CD4-positive, alpha-beta T cell treated with Interleukin-1 beta for 1 hour (primary cell): ENCODE results near the gene OR8B4.
"Not testable (repeated sequence)": the region's sequence is repeated elsewhere in the genome, so short reads cannot be mapped to it uniquely, and the experiment has no call there.

Experiments used
- DNase-seq, 2 donors: peaks; one replicate each; pipeline ENCODE4 v3.0.0-alpha.2; 2020 to 2022

The OR8B4 gene

GRCh38 chr11:124424384-124424921 lies at the start of gene OR8B4:
TSS of gene OR8B4 (minus strand) at chr11:124424871. CDS start at chr11:124424871, 0 bp downstream.
- DNase-seq, result no peak

DNA sequence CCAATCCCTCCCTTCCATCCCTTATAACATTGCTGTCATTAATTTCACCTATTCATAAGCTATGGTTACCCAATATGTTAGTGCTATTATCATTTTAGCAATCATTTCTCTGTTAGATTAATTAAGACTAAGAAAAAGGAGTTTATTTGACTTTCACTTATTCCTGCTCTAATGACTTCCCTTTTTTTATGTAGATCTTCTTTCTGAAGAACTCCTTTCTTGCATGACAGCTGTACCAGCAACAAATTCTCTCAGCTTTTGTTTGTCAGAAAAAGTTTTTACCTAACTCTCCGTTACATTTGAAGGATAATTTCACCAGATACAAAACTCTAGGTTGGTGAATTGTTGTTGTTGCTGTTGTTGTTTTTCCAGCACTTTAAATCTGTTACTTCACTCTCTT lies 49.4 kb upstream of the OR8B4 start:
- no peak for DNase-seq

- no peak for DNase-seq
Measured at GRCh38 chr11:124473476-124473875, 48.8 kb upstream of the OR8B4 start.

DNA sequence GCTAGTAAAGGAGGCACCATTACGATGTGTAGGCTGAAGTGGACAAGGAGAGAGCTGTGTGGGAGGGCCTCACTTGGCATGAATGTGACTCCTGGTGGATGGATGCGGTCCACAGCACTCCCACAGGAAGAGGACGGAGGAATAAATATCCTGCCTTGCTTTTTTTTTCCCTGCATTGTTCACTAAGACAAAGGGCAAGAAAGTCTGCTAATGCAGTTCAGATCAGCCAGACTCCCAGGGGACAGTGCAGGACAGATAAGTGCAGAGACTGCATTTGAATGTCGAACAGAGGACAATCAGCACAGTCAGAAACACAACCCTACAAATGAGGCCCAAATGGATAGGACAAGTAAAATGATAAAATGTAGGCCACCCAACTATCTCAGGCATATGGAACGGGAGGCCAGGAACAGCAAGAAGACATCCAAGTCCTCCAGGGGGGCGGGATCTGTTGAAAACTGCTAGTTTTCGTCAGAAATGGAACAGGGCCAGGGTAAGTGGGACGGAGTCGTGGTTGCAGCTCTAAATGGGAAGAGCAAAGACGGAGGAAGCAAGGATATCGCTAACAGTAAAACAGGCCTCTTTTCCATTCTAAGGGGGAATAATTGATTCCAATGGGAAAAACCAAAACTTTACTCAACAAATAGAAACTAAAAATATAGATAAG lies 46.0 kb upstream of the OR8B4 start:
- DNase-seq, result no peak

DNA sequence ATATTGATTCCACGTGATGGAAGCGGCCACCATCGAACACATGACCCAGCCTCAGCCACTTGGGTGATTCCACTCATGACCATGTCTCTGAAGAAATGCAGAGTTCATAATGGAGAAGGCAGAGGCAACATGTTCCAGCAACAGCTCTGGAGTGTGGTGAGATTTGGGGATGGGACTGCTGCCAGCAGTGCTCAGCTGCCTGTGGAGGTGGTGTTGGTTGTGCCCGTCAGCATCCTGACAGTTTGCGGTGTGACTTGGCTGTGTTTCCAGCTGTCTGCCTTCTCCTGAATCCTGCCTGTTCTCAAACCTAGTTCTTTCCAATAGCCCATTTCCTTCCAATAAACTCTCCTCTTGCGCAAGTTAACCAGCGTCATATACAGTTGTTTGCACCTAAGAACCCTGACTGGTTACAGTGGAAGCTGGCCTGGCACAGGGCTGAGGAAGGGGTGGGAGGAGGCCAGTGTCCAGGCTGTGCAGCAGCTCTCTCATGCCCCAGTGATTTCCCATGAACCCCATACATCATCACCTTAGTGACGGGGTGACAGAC lies 42.8 kb upstream of the OR8B4 start:
- DNase-seq, result no peak

DNA sequence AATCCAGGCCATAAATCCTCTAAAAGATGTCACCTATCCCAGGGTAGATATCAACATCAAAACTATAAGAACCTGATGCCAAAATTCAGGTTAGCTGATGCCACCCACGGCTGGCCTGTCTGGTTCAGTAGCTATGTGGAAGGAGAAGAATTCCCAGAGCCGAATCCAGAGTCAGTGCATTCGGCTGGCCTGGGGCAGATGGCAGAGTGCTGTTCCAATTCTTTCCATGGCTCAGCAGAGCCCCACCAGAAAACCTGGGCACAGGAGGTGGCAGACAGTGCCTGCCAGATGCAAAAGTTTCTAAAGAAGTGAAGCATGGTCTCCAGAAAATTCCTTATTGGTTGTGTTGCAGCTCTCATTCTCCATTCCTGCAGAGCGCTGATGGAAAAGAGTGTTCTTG lies 40.7 kb upstream of the OR8B4 start:
- no peak for DNase-seq

- no peak for DNase-seq
Measured at GRCh38 chr11:124463990-124464389, 39.3 kb upstream of the OR8B4 start.

DNA sequence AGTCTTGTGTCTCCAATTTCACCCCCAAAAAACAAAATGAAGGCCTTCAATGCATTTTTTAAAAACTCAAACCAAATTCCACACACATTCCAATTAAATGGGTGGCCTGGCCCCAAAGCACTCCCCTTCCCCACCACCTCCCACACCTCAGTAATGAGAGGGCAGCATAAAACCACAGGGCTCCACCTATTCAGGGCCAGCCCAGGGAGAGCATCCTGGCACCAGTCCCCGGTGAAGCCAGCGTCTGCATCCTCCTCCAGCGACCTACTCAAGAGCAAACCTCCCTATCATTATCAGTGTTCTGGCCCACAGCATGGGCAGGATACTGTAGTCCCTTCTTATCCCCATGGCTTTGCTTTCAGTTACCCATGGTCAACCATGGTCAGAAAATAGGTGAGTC lies 38.7 kb upstream of the OR8B4 start:
- DNase-seq, result no peak

- no peak for DNase-seq
Measured at GRCh38 chr11:124460459-124460858, 35.8 kb upstream of the OR8B4 start.

GRCh38 chr11:124459379-124459778 lies 34.7 kb upstream of the OR8B4 start:
- DNase-seq, result not testable (repeated sequence)

DNA sequence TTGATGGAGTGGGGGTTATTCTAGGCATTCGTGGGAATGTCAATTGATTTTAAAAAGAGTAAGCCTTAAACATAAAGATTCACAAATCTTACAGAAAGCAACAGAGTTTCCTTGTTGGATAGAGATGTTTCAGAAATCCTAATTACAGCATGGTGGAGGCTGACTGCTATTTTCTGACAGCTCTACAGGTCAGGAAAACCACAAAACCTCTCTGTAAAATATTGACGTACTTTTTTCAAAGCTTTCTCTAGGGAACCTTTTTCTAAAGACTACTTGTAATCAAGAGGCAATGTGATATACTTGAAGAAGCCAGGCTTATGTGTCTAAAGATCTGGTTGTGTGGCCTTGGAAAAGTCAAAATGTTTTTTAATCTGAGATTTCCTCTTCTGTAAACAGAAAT lies 29.9 kb upstream of the OR8B4 start:
- no peak for DNase-seq

DNA sequence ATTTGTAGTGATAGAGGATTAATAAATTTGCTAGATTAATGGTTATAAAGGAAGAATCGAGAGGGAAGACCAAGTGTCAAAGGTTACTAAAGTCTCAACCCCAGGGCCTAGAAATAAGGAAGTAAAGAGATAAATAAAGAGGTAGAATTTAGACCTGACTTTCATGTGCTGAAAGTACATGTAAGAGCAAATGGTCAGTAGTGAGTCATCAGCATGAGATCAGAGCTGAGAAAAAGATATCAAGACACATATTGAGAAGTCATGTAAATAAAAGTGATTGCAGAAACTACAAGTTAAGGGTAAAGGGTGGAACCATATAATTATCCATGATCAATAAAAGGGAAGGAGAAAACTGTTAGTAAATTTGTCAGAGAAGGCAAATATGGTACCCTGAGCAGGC lies 22.2 kb upstream of the OR8B4 start:
- no peak for DNase-seq

GRCh38 chr11:124445646-124446150 lies 21.0 kb upstream of the OR8B4 start, which contains the start of gene OR8B8:
TSS of gene OR8B8 (minus strand) at chr11:124445696. CDS start at chr11:124441085, 4,611 bp downstream.
- no peak for DNase-seq

GRCh38 chr11:124442847-124443246 lies 18.2 kb upstream of the OR8B4 start:
- no peak for DNase-seq

- no peak for DNase-seq
Measured at GRCh38 chr11:124442442-124442841, 17.8 kb upstream of the OR8B4 start.

- no peak for DNase-seq
Measured at GRCh38 chr11:124441519-124441918, 16.8 kb upstream of the OR8B4 start.

- DNase-seq, result no peak
Measured at GRCh38 chr11:124441081-124441480, 16.4 kb upstream of the OR8B4 start.

- DNase-seq, result no peak
Measured at GRCh38 chr11:124440608-124441007, 15.9 kb upstream of the OR8B4 start.

DNA sequence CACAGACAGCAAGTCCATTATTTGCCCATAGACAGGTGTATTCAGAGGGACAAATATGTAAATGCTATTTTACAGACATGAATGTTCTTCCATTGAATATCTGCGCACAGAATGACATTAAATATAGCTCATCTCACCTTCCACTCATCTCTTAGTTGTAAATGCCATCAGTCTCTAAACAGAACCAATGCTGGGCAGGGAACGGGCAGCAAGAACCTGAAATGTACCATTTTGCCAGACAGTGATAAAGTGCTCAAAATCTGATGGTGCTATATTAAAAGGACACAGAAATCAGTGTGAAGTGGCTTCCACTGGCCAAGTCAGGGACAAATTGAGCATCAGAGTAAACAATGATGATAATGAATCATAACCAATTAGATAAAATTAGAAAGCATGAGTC lies 10.0 kb upstream of the OR8B4 start:
- DNase-seq, result no peak

DNA sequence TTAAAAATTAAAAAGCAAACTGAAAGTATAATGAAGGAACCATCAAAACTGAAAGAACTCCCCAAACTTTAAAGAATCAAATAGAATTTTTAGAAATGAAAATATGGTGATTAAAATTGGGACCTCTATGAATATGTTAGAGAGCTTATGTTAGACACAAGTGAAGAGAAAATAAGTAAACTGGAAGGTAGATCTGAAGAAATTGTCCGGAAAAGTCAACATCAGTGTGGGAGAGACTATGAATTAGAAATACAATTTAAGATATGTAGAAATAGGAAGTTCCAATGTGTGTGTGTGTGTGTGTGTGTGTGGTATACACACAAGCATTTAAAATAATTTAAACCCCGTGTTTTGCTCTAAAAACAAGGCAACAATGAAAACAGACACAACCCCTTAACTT lies 4.9 kb upstream of the OR8B4 start:
- DNase-seq, result no peak

GRCh38 chr11:124421043-124421442 lies 3.6 kb downstream of the OR8B4 start:
- DNase-seq, result no peak

DNA sequence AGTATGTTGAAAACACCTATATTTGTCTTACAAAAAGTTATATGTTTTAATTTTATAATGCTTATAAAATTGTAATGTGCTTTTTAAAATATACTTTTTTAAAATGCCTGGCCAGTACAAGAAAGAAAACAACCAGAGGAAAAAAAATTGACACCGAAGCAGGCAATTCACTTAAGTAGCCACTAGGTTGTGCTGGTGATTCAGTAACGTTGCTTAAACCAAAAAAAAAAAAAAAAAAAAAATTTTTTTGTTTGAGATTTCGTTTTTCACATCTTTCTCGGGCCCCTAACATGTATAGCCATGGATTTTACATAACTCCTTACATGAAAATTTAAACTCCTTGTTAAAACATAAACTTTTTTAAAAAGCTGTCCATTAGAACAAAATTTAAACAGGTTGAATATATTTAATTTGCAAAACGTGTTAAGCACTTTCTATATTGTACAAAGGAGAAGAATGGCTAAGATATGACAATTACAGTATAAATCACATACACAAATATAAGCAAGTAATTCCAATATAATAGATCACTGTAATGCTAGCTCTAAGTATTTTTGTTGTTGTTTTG lies 9.2 kb downstream of the OR8B4 start:
- DNase-seq, result peak in 1 of 2 donors; percentile 17

DNA sequence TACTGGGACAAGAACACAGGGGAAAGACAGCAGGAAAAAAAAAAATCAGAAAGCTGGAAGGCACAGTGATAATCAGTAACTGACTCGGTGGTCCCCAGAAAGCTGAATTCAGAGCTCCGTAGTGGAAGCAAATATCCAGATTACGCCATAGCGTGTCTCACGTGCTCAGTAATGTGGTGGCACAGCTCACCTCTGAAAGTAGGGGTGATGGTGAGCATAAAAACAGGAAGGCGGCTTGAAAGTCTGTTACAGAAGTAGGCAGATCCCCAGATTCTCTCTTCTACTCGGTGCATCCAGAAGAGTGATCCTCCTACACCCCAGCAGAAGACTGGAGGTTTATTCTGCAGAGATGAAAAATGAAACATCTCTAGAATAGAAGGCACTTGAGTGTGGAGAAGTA lies 14.8 kb downstream of the OR8B4 start:
- DNase-seq, result no peak

- DNase-seq, result no peak
Measured at GRCh38 chr11:124405581-124405980, 19.1 kb downstream of the OR8B4 start.
